Stomach smooth muscle (tissue), 2 donors: ENCODE results near the gene PRSS56.

ENCODE experiments used
- H3K27ac ChIP-seq: one replicate; pipeline ENCODE4 v1.7.0; 2013; ENCODE audit warnings: mild to moderate bottlenecking, low read length, inconsistent platforms
- H3K27me3 ChIP-seq, 2 donors: one replicate each; pipeline ENCODE4 v1.7.0; 2013; ENCODE audit warnings: low read length in 2 of 2; ENCODE audit not compliant: insufficient read depth in 2 of 2, control insufficient read depth in 1 of 2
- H3K36me3 ChIP-seq, 2 donors: one replicate each; pipeline ENCODE4 v1.7.0; 2013; ENCODE audit warnings: low read length in 2 of 2; ENCODE audit not compliant: control insufficient read depth in 2 of 2, insufficient read depth in 2 of 2
- H3K4me1 ChIP-seq: one replicate; pipeline ENCODE4 v1.7.0; 2013; ENCODE audit warnings: low read length; ENCODE audit not compliant: control insufficient read depth, insufficient read depth
- H3K4me3 ChIP-seq, 2 donors: one replicate each; pipeline ENCODE4 v1.7.0; 2013; ENCODE audit warnings: low read length in 2 of 2
- H3K9ac ChIP-seq, 2 donors: one replicate each; pipeline ENCODE4 v1.7.0; 2013; ENCODE audit warnings: low read length in 2 of 2, mild to moderate bottlenecking in 1 of 2
- H3K9me3 ChIP-seq, 2 donors: one replicate each; pipeline ENCODE4 v1.7.0; 2013; ENCODE audit warnings: low read length in 2 of 2; ENCODE audit not compliant: control insufficient read depth in 2 of 2
- donor health status: healthy.
- donor health status: Pancreatic carcinoma.

The PRSS56 gene

GRCh38 chr2:232493701-232494474 is 26.3 kb upstream of the PRSS56 start:
- Histone ChIP-seq H3K4me3 (no peak overlapping the region), H3K36me3 (no peaks in the 10 kb centered on the region), H3K9ac (no peak overlapping the region), H3K27ac (no peak overlapping the region), H3K4me1 (no peaks in the 10 kb centered on the region), H3K9me3 (no peaks in the 10 kb centered on the region), H3K27me3 (peaks cover 5 to 12% of the 10 kb centered on the region in 2 donors)

- Histone ChIP-seq H3K4me1 (no peaks in the 10 kb centered on the region), H3K9ac (no peak overlapping the region), H3K36me3 (no peaks in the 10 kb centered on the region), H3K27me3 (peaks cover 3 to 12% of the 10 kb centered on the region in 2 donors), H3K27ac (no peak overlapping the region), H3K9me3 (no peaks in the 10 kb centered on the region), H3K4me3 (no peak overlapping the region)
Measured at GRCh38 chr2:232494542-232494941, 25.6 kb upstream of the PRSS56 start.

- Histone ChIP-seq H3K4me3 (no peak overlapping the region), H3K4me1 (no peaks in the 10 kb centered on the region), H3K36me3 (no peaks in the 10 kb centered on the region), H3K9me3 (no peaks in the 10 kb centered on the region), H3K27ac (no peak overlapping the region), H3K27me3 (peaks cover 0 to 12% of the 10 kb centered on the region in 2 donors), H3K9ac (no peak overlapping the region)
Measured at GRCh38 chr2:232495292-232495691, 24.9 kb upstream of the PRSS56 start.

GRCh38 chr2:232496501-232497270 is 23.5 kb upstream of the PRSS56 start:
- no peak overlapping the region for H3K27ac ChIP-seq
- H3K4me1 ChIP-seq, result no peaks in the 10 kb centered on the region
- H3K36me3 ChIP-seq, result no peaks in the 10 kb centered on the region
- H3K9ac ChIP-seq, result no peak overlapping the region
- H3K27me3 ChIP-seq, result peaks cover 0 to 6% of the 10 kb centered on the region in 2 donors
- no peak overlapping the region for H3K4me3 ChIP-seq
- H3K9me3 ChIP-seq, result no peaks in the 10 kb centered on the region

- Histone ChIP-seq H3K27me3 (peaks cover 0 to 6% of the 10 kb centered on the region in 2 donors), H3K9ac (no peak overlapping the region), H3K36me3 (no peaks in the 10 kb centered on the region), H3K4me3 (no peak overlapping the region), H3K27ac (no peak overlapping the region), H3K9me3 (no peaks in the 10 kb centered on the region), H3K4me1 (peaks cover under 1% of the 10 kb centered on the region)
Measured at GRCh38 chr2:232497348-232497747, 22.8 kb upstream of the PRSS56 start.

GRCh38 chr2:232498452-232498851 is 21.7 kb upstream of the PRSS56 start:
- Histone ChIP-seq H3K27ac (no peak overlapping the region), H3K9me3 (no peaks in the 10 kb centered on the region), H3K4me3 (no peak overlapping the region), H3K27me3 (peaks cover 0 to 11% of the 10 kb centered on the region in 2 donors), H3K4me1 (peaks cover 8% of the 10 kb centered on the region), H3K9ac (no peak overlapping the region), H3K36me3 (no peaks in the 10 kb centered on the region)

GRCh38 chr2:232501331-232501771 is 18.8 kb upstream of the PRSS56 start:
- Histone ChIP-seq H3K9me3 (no peaks in the 10 kb centered on the region), H3K4me1 (peaks cover 12% of the 10 kb centered on the region), H3K9ac (no peak overlapping the region), H3K36me3 (no peaks in the 10 kb centered on the region), H3K27ac (no peak overlapping the region), H3K4me3 (no peak overlapping the region), H3K27me3 (peaks cover 0 to 19% of the 10 kb centered on the region in 2 donors)

GRCh38 chr2:232501794-232502390 is 18.3 kb upstream of the PRSS56 start:
- Histone ChIP-seq H3K4me1 (peaks cover 12% of the 10 kb centered on the region), H3K36me3 (no peaks in the 10 kb centered on the region), H3K4me3 (no peak overlapping the region), H3K27me3 (peaks cover 0 to 19% of the 10 kb centered on the region in 2 donors), H3K9me3 (no peaks in the 10 kb centered on the region), H3K27ac (no peak overlapping the region), H3K9ac (no peak overlapping the region)

GRCh38 chr2:232502511-232502910 is 17.7 kb upstream of the PRSS56 start:
- H3K27me3 ChIP-seq, result peaks cover 0 to 19% of the 10 kb centered on the region in 2 donors
- H3K9ac ChIP-seq, result peak overlapping the region in 1 of 2 donors; percentile 33
- H3K4me1 ChIP-seq, result peaks cover 12% of the 10 kb centered on the region
- no peak overlapping the region for H3K27ac ChIP-seq
- H3K4me3 ChIP-seq, result peak overlapping the region; percentile 59 to 73
- no peaks in the 10 kb centered on the region for H3K36me3 ChIP-seq
- no peaks in the 10 kb centered on the region for H3K9me3 ChIP-seq

- no peaks in the 10 kb centered on the region for H3K36me3 ChIP-seq
- H3K9ac ChIP-seq, result peak overlapping the region; percentile 46 to 71
- peaks cover 0 to 14% of the 10 kb centered on the region in 2 donors for H3K27me3 ChIP-seq
- H3K4me3 ChIP-seq, result peak overlapping the region; percentile 50 to 73
- H3K4me1 ChIP-seq, result peaks cover 12% of the 10 kb centered on the region
- H3K9me3 ChIP-seq, result no peaks in the 10 kb centered on the region
- H3K27ac ChIP-seq, result no peak overlapping the region
Measured at GRCh38 chr2:232502911-232503808, 17.0 kb upstream of the PRSS56 start.
